Heart left ventricle (tissue), 13 donors: ENCODE data around the gene CTNNA3.

Experiments used
- CTCF ChIP-seq, 12 donors: fragments of 200-600 bp; sonication (generic) in 4 of 12; IDR thresholded peaks; one replicate each; pipeline versions ENCODE4 v1.5.0 to v1.8.0; 2018 to 2022; ENCODE audit warnings: antibody characterized with exemption in 12 of 12, mild to moderate bottlenecking in 5 of 12
- POLR2A ChIP-seq, 2 donors: fragments of 450-650 bp; IDR thresholded peaks; one replicate each; pipeline ENCODE4 v1.6.1; 2017; ENCODE audit warnings: antibody characterized with exemption in 2 of 2, mild to moderate bottlenecking in 2 of 2, moderate library complexity in 2 of 2
- donor health status: ischemic (EF 13 %, LVEDD 7.1; RV severe dilation, severe dysfunction).
- donor health status: DM: no; HTN: yes; CAD: no.
- donor health status: DM: no; HTN: no; CAD: no.
- donor health status: ischemic (EF 25% LVEDD 6.9; RV normal size, moderate dysfunction).
- donor health status: ischemic (EF 25% LVEDD 5.7; RV mildly dilated, moderate dysfunction).
- donor health status: ischemic (EF 35%, LVEDD 5.7; RV mildly dilated, moderate dysfunction).
- donor health status: nonischemic (EF 11% LVEDD 7.7; RV severe dilation, severe dysfunction).
- donor health status: DM: yes; HTN: yes; CAD: no.
- donor health status: PGD.
- donor health status: ischemic (EF 29% LVEDD 5.4; RV normal size, mild dysfunction).
- donor health status: nonischemic (EF 23%, LVEDD 6.1; RV moderate dilation, normal function).

- TF ChIP-seq CTCF (IDR thresholded peaks at IDR 0.05), result no peak
- no peak for TF ChIP-seq POLR2A (IDR thresholded peaks at IDR 0.05)
Observed at GRCh38 chr10:66252986-66253385, 1443.0 kb downstream of the CTNNA3 start.
